HepG2 (cell line): ENCODE results near the gene ELN. TPM values are rescaled to one million over a fixed set of nuclear protein-coding genes. Genes with fewer than 3 reads are reported as not detected.

Experiments
- HES4 ChIP-seq: sonication (generic); formaldehyde crosslinking; IDR thresholded peaks from 2 replicates; pipeline ENCODE4 v1.9.0; 2021; ENCODE audit warnings: mild to moderate bottlenecking, missing genetic modification reagents, borderline replicate concordance
- HINFP ChIP-seq: sonication (generic); formaldehyde crosslinking; IDR thresholded peaks from 2 replicates; pipeline ENCODE4 v1.4.0; 2020; ENCODE audit warnings: low read depth, mild to moderate bottlenecking, missing genetic modification reagents
- SIX1 ChIP-seq: sonication (generic); formaldehyde crosslinking; IDR thresholded peaks from 2 replicates; pipeline ENCODE4 v1.4.0; 2020; ENCODE audit warnings: missing genetic modification reagents, borderline replicate concordance
- ZNF33A ChIP-seq: sonication (generic); formaldehyde crosslinking; IDR thresholded peaks from 2 replicates; pipeline ENCODE4 v1.5.1; 2020; ENCODE audit warnings: missing genetic modification reagents, mild to moderate bottlenecking, moderate library complexity, borderline replicate concordance
- ZNF776 ChIP-seq: sonication (generic); formaldehyde crosslinking; IDR thresholded peaks from 2 replicates; pipeline ENCODE4 v1.4.0; 2020; ENCODE audit warnings: mild to moderate bottlenecking, missing genetic modification reagents
- polyA plus RNA-seq, 8 experiments: library from polyadenylated mRNA; depleted of rRNA in 3 of 8; stranded (reverse) in 7 of 8; unstranded in 1 of 8; fragments of >200 nt; fragmentation: Illumina TruSeq in 4 of 8; extraction: Trizol in 4 of 8; gene quantifications; 2 replicates each; pipeline versions ENCODE4 v1.2.1 to v1.2.3, GENCODE V29; 2011 to 2016; ENCODE audit warnings: low read depth in 4 of 8, missing spikeins in 1 of 8, mixed read lengths in 1 of 8; ENCODE audit not compliant: insufficient read depth in 1 of 8
- total RNA-seq, 5 experiments: library from RNA; depleted of rRNA; stranded (reverse); fragments of >200 nt; fragmentation: Illumina TruSeq; extraction: Trizol; gene quantifications; 2 replicates each; pipeline ENCODE4 v1.2.3, GENCODE V29; 2016; ENCODE audit warnings: low read depth in 1 of 5
- TF ChIP-seq, protein P1 (sequence below): sonication (generic); formaldehyde crosslinking; IDR thresholded peaks from 2 replicates; pipeline ENCODE4 v1.4.0; 2020; ENCODE audit warnings: missing genetic modification reagents
- TF ChIP-seq, protein P2 (sequence below): sonication (generic); formaldehyde crosslinking; IDR thresholded peaks from 2 replicates; pipeline ENCODE4 v1.4.0; 2020; ENCODE audit warnings: missing genetic modification reagents
- TF ChIP-seq, protein P3 (sequence below): sonication (generic); formaldehyde crosslinking; IDR thresholded peaks from 2 replicates; pipeline ENCODE4 v1.4.0; 2020; ENCODE audit warnings: mild to moderate bottlenecking, missing genetic modification reagents
- TF ChIP-seq, protein P4 (sequence below): IDR thresholded peaks from 2 replicates; pipeline ENCODE4 v1.6.1; 2016; ENCODE audit warnings: low read depth

The ELN gene
- total and polyA plus RNA-seq, 2 of the 13 experiments (the other 11 are each of a cell fraction or from before 2014, with no cell fraction given) = 0.15 to 0.37 TPM

GRCh38 chr7:73978661-73979563 is 49.1 kb upstream of the ELN start (continued):
- TF ChIP-seq ZNF33A (no peak), SIX1 (CRISPR knock-in tag) (no peak), HES4 (CRISPR knock-in tag) (no peak), ZNF776 (CRISPR knock-in tag) (no peak), HINFP (CRISPR knock-in tag) (0 out of 2 replicates have a peak, but pooled peaks have one; percentile 17)
- TF ChIP-seq, protein P1, sequence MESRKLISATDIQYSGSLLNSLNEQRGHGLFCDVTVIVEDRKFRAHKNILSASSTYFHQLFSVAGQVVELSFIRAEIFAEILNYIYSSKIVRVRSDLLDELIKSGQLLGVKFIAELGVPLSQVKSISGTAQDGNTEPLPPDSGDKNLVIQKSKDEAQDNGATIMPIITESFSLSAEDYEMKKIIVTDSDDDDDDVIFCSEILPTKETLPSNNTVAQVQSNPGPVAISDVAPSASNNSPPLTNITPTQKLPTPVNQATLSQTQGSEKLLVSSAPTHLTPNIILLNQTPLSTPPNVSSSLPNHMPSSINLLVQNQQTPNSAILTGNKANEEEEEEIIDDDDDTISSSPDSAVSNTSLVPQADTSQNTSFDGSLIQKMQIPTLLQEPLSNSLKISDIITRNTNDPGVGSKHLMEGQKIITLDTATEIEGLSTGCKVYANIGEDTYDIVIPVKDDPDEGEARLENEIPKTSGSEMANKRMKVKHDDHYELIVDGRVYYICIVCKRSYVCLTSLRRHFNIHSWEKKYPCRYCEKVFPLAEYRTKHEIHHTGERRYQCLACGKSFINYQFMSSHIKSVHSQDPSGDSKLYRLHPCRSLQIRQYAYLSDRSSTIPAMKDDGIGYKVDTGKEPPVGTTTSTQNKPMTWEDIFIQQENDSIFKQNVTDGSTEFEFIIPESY (CRISPR knock-in tag) = 0 out of 2 replicates have a peak, but pooled peaks have one; percentile 28
- TF ChIP-seq, protein P2, sequence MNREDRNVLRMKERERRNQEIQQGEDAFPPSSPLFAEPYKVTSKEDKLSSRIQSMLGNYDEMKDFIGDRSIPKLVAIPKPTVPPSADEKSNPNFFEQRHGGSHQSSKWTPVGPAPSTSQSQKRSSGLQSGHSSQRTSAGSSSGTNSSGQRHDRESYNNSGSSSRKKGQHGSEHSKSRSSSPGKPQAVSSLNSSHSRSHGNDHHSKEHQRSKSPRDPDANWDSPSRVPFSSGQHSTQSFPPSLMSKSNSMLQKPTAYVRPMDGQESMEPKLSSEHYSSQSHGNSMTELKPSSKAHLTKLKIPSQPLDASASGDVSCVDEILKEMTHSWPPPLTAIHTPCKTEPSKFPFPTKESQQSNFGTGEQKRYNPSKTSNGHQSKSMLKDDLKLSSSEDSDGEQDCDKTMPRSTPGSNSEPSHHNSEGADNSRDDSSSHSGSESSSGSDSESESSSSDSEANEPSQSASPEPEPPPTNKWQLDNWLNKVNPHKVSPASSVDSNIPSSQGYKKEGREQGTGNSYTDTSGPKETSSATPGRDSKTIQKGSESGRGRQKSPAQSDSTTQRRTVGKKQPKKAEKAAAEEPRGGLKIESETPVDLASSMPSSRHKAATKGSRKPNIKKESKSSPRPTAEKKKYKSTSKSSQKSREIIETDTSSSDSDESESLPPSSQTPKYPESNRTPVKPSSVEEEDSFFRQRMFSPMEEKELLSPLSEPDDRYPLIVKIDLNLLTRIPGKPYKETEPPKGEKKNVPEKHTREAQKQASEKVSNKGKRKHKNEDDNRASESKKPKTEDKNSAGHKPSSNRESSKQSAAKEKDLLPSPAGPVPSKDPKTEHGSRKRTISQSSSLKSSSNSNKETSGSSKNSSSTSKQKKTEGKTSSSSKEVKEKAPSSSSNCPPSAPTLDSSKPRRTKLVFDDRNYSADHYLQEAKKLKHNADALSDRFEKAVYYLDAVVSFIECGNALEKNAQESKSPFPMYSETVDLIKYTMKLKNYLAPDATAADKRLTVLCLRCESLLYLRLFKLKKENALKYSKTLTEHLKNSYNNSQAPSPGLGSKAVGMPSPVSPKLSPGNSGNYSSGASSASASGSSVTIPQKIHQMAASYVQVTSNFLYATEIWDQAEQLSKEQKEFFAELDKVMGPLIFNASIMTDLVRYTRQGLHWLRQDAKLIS (CRISPR knock-in tag) = no peak
- TF ChIP-seq, protein P3, sequence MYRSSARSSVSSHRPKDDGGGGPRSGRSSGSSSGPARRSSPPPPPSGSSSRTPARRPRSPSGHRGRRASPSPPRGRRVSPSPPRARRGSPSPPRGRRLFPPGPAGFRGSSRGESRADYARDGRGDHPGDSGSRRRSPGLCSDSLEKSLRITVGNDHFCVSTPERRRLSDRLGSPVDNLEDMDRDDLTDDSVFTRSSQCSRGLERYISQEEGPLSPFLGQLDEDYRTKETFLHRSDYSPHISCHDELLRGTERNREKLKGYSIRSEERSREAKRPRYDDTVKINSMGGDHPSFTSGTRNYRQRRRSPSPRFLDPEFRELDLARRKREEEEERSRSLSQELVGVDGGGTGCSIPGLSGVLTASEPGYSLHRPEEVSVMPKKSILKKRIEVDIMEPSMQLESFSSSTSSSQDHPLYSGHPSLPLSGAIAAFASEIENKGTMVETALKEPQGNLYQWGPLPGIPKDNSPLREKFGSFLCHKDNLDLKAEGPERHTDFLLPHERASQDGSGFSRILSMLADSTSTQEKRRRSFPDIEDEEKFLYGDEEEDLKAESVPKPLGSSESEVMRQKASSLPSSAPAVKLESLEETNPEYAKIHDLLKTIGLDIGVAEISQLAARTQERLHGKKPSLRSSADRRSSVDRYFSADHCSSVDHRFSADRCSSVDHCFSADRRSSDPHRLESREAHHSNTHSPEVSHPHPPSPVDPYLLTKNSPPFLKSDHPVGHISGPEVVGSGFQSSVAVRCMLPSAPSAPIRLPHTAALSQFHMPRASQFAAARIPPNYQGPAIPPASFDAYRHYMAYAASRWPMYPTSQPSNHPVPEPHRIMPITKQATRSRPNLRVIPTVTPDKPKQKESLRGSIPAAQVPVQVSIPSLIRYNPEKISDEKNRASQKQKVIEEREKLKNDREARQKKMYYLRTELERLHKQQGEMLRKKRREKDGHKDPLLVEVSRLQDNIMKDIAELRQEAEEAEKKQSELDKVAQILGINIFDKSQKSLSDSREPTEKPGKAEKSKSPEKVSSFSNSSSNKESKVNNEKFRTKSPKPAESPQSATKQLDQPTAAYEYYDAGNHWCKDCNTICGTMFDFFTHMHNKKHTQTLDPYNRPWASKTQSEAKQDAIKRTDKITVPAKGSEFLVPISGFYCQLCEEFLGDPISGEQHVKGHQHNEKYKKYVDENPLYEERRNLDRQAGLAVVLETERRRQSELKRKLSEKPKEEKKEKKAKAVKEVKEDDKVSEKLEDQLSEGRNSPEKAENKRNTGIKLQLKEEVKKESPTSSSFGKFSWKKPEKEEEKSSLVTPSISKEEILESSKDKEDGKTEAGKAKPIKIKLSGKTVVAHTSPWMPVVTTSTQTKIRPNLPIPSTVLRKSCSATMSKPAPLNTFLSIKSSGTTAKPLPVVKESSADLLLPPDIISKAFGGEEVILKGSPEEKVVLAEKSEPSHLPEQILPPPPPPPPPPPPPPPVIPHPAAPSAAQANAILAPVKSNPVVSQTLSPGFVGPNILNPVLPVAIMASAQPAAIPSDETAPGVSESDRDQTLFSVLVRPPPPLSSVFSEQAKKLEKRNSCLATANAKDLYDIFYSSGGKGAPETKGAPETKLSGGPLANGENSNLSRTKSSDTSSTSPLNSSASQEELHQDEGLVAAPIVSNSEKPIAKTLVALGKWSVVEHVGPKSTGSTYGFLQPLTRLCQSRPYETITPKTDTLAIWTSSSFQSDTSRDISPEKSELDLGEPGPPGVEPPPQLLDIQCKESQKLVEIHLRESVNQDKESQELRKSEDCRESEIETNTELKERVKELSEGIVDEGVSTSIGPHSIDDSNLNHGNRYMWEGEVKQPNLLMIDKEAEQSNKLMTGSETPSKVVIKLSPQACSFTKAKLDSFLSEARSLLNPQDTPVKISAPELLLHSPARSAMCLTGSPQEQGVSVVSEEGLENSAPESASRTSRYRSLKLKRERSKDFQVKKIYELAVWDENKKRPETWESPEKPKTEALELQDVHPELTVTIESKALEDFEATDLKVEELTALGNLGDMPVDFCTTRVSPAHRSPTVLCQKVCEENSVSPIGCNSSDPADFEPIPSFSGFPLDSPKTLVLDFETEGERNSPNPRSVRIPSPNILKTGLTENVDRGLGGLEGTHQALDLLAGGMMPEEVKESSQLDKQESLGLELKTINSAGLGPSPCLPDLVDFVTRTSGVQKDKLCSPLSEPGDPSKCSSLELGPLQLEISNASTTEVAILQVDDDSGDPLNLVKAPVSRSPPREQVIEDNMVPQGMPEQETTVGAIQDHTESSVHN (CRISPR knock-in tag) = no peak
- TF ChIP-seq, protein P4, sequence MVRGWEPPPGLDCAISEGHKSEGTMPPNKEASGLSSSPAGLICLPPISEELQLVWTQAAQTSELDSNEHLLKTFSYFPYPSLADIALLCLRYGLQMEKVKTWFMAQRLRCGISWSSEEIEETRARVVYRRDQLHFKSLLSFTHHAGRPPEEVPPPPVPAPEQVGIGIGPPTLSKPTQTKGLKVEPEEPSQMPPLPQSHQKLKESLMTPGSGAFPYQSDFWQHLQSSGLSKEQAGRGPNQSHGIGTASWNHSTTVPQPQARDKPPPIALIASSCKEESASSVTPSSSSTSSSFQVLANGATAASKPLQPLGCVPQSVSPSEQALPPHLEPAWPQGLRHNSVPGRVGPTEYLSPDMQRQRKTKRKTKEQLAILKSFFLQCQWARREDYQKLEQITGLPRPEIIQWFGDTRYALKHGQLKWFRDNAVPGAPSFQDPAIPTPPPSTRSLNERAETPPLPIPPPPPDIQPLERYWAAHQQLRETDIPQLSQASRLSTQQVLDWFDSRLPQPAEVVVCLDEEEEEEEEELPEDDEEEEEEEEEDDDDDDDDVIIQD (CRISPR knock-in tag) = 0 out of 2 replicates have a peak, but pooled peaks have one; percentile 34
